Muscle layer of colon (tissue), 2 donors: ENCODE measurements around the gene C10orf88.

ENCODE experiments used
- H3K27ac ChIP-seq: one replicate; pipeline ENCODE4 v1.7.0; 2013; ENCODE audit warnings: low read depth, mild to moderate bottlenecking, low read length, moderate library complexity
- H3K27me3 ChIP-seq, 2 donors: one replicate each; pipeline ENCODE4 v1.7.0; 2013; ENCODE audit warnings: low read length in 2 of 2, mild to moderate bottlenecking in 2 of 2; ENCODE audit not compliant: insufficient read depth in 2 of 2, control insufficient read depth in 1 of 2
- H3K36me3 ChIP-seq: one replicate; pipeline ENCODE4 v1.7.0; 2013; ENCODE audit warnings: mild to moderate bottlenecking, low read length; ENCODE audit not compliant: insufficient read depth
- H3K4me1 ChIP-seq: one replicate; pipeline ENCODE4 v1.7.0; 2013; ENCODE audit warnings: mild to moderate bottlenecking, low read length; ENCODE audit not compliant: insufficient read depth
- H3K4me3 ChIP-seq, 2 donors: one replicate each; pipeline ENCODE4 v1.7.0; 2013; ENCODE audit warnings: low read length in 2 of 2, low read depth in 1 of 2, mild to moderate bottlenecking in 1 of 2, moderate library complexity in 1 of 2
- H3K9ac ChIP-seq: one replicate; pipeline ENCODE4 v1.7.0; 2013; ENCODE audit warnings: low read length
- H3K9me3 ChIP-seq: one replicate; pipeline ENCODE4 v1.7.0; 2013; ENCODE audit warnings: mild to moderate bottlenecking, low read length
- donor health status: abdominal sarcoma.
- donor health status: Adenocarcinoma of cecum.

Gene C10orf88

GRCh38 chr10:122953902-122954730, at the start of gene C10orf88:
C10orf88 (minus strand) TSS chr10:122954227; CDS start chr10:122954178, 49 bp downstream.
- Histone ChIP-seq H3K36me3 (no peaks in the 10 kb centered on the region), H3K27me3 (no peaks in the 10 kb centered on the region), H3K4me1 (peaks cover 3% of the 10 kb centered on the region), H3K4me3 (peak within 1 kb of the TSS; percentile 68 to 76), H3K9me3 (no peaks in the 10 kb centered on the region), H3K9ac (no peak within 1 kb of the TSS), H3K27ac (peak within 1 kb of the TSS; percentile 25)

DNA sequence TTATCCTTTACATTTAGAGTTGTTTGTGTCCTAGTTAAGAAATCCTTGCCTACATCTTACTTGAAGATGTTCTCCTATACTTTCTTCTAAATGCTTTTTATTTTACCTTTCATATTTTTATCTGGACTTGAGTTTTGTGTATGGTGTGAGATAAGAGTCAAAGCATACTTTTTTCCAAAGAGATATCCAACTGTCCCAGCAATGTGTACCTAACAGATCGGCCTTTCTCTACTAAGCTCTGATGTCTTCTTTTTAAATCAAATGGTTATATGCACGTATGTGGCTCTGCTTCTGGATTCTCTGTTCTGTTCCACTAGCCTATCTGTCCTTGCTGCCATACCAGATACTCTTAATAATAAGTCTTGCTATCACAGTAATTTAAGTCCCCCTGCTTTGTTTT, 47.3 kb upstream of the C10orf88 start:
- no peaks in the 10 kb centered on the region for H3K27me3 ChIP-seq
- H3K4me1 ChIP-seq: peaks cover 8% of the 10 kb centered on the region
- peaks cover 18% of the 10 kb centered on the region for H3K36me3 ChIP-seq
- no peak overlapping the region for H3K27ac ChIP-seq
- no peaks in the 10 kb centered on the region for H3K9me3 ChIP-seq
- H3K4me3 ChIP-seq: no peak overlapping the region
- H3K9ac ChIP-seq: no peak overlapping the region

DNA sequence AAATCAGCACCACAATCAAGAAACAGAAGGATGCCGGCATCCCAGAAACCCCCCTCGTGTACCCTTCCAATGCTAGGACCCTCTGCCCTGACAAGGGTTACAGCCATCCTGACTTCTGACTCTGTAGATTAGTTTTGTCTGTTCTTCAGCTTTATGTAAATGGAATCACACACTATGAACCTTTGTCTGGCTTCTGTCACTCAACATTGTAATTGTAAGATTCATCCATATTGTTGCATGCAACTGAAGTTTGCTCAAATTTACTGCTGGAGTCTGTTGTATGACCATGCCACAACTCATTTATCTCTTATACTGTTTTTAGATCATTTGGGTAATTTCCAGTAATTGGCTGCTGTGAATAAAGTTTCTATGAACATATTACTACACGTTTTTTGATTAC, 46.1 kb upstream of the C10orf88 start:
- Histone ChIP-seq H3K36me3 (peaks cover 29% of the 10 kb centered on the region), H3K9me3 (no peaks in the 10 kb centered on the region), H3K4me3 (no peak overlapping the region), H3K27ac (no peak overlapping the region), H3K27me3 (no peaks in the 10 kb centered on the region), H3K4me1 (peaks cover 5% of the 10 kb centered on the region), H3K9ac (no peak overlapping the region)

GRCh38 chr10:122999347-122999746, 45.3 kb upstream of the C10orf88 start:
- H3K4me3 ChIP-seq: no peak overlapping the region
- H3K9ac ChIP-seq: no peak overlapping the region
- no peaks in the 10 kb centered on the region for H3K27me3 ChIP-seq
- peaks cover 5% of the 10 kb centered on the region for H3K4me1 ChIP-seq
- no peaks in the 10 kb centered on the region for H3K9me3 ChIP-seq
- H3K27ac ChIP-seq: no peak overlapping the region
- peaks cover 33% of the 10 kb centered on the region for H3K36me3 ChIP-seq

GRCh38 chr10:122998934-122999333, 44.9 kb upstream of the C10orf88 start:
- Histone ChIP-seq H3K27ac (no peak overlapping the region), H3K4me3 (no peak overlapping the region), H3K9ac (no peak overlapping the region), H3K9me3 (no peaks in the 10 kb centered on the region), H3K4me1 (peaks cover 5% of the 10 kb centered on the region), H3K36me3 (peaks cover 37% of the 10 kb centered on the region), H3K27me3 (no peaks in the 10 kb centered on the region)

DNA sequence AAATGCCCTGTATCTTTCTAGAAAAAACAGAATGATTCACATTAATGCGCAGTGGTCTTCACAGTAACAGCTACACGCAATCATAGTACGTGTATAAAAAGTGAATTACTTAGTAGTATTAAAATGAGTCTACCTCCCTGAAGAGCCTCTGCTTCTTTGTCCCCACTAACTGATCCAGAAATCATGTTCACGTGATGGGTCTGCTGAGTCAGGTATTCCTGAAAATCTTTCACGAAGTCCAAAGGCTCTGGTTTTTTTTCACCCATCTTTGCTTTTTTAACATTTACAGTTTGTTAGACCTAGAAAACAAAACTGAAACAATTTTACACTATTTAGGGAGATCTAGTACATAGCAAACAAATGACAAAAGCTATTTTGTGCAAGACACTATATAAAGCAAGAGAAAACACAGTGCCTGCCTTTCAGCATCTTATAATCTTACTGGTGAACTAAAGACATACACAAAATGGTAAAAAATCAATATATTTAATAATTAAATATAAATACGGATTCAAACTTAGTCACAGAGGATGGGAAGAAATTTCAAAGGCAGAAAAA, 44.4 kb upstream of the C10orf88 start:
- H3K27me3 ChIP-seq: no peaks in the 10 kb centered on the region
- H3K36me3 ChIP-seq: peaks cover 42% of the 10 kb centered on the region
- no peak overlapping the region for H3K4me3 ChIP-seq
- H3K27ac ChIP-seq: no peak overlapping the region
- H3K9me3 ChIP-seq: no peaks in the 10 kb centered on the region
- no peak overlapping the region for H3K9ac ChIP-seq
- H3K4me1 ChIP-seq: peaks cover 5% of the 10 kb centered on the region

DNA sequence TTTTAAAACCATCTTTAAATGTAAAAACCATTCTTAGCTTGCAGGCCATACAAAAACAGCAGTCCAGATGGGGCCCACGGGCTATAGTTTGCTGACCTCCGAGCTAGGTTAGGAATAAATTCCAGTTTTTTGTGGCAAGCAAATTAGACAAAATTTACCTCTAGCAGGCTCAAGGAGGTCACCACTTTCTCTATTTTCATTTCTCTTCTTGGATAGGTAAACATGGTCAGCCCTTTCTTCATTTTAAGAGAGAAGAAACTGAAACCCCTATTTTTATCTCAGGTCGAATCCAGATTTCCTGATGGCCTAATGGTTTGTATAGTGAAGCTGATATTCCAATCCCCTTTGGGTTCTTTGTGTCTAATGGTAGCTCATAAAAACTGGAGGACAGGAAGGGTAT, 43.8 kb upstream of the C10orf88 start:
- Histone ChIP-seq H3K27me3 (no peaks in the 10 kb centered on the region), H3K9me3 (no peaks in the 10 kb centered on the region), H3K4me3 (no peak overlapping the region), H3K36me3 (peaks cover 42% of the 10 kb centered on the region), H3K27ac (no peak overlapping the region), H3K9ac (no peak overlapping the region), H3K4me1 (peaks cover 5% of the 10 kb centered on the region)

DNA sequence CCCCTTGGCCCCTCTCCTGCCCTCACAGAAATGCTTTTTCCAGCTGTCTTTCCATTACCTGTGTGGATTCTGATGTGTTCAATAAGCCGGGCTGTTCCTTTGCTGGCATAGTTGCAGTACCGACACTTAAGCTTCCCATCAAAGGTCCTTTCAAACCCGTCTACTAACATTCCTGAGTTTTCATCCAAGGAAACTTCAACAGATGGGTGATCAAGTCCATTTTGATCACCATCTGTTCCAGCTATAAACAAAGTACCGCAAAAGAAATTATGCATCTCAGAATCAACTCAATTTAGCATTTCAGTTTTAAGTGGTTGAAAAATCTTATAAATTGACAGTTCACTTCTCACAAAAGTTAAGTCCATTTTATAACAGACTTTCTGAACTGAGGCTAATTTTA, 41.9 kb upstream of the C10orf88 start:
- Histone ChIP-seq H3K9me3 (no peaks in the 10 kb centered on the region), H3K36me3 (peaks cover 46% of the 10 kb centered on the region), H3K4me3 (no peak overlapping the region), H3K27me3 (no peaks in the 10 kb centered on the region), H3K9ac (no peak overlapping the region), H3K27ac (no peak overlapping the region), H3K4me1 (peaks cover 5% of the 10 kb centered on the region)

DNA sequence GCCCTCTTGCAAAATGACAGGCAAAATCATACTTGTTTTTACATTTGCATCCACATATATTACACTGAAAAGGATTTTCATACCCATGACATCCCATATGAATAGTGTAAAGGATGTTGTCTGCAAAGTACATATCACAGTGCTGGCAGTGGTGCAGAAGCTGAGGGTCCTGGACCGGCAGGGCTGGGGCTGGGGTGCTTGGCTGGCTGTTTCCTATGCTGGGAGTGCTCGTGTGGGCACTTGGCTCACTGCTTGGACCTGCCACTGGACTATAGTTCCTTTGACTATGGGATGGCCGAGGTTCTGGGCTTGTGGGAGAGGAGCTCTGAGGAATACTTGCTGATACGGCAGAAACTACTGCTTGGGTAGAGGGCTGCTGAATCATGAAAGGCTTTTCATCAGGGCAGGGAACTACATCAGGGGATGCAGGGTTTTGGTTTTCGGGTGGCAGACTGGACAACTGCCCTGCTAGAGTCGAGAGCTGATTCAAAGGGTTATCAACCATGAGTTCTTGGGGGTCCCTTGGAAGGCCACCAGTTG, 39.8 kb upstream of the C10orf88 start:
- H3K4me1 ChIP-seq: no peaks in the 10 kb centered on the region
- H3K4me3 ChIP-seq: no peak overlapping the region
- H3K27ac ChIP-seq: no peak overlapping the region
- H3K27me3 ChIP-seq: no peaks in the 10 kb centered on the region
- peaks cover 46% of the 10 kb centered on the region for H3K36me3 ChIP-seq
- no peak overlapping the region for H3K9ac ChIP-seq
- H3K9me3 ChIP-seq: no peaks in the 10 kb centered on the region

DNA sequence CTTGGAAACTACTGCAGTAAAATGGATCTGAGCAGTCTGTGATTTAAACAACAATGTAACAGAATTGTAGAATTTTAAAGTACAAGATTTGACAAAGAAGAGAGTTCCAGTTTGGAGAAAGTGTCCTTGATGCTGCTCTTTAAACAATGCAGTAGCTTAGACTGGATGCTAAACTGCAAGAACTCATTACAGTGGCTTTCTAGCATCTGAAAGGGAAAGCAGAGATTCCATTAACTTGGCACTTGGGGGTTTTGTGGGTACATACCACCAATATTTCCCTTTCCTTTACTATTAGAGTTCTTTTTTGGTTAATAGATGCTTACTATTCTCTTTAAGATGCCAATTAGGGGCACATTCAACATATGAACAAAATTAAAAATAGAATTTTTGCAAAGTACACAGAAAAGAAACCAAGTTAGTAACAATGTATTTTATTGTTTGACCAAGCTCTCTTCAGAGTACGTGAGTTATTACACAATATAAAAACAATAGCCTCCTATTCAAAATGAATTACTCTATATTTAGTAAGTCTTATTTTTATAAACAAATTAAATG, 38.1 kb upstream of the C10orf88 start:
- no peaks in the 10 kb centered on the region for H3K9me3 ChIP-seq
- no peaks in the 10 kb centered on the region for H3K4me1 ChIP-seq
- no peak overlapping the region for H3K4me3 ChIP-seq
- no peaks in the 10 kb centered on the region for H3K27me3 ChIP-seq
- no peak overlapping the region for H3K9ac ChIP-seq
- H3K36me3 ChIP-seq: peaks cover 34% of the 10 kb centered on the region
- H3K27ac ChIP-seq: no peak overlapping the region

GRCh38 chr10:122990278-122990677, 36.3 kb upstream of the C10orf88 start:
- Histone ChIP-seq H3K4me1 (no peaks in the 10 kb centered on the region), H3K4me3 (no peak overlapping the region), H3K9me3 (no peaks in the 10 kb centered on the region), H3K27ac (no peak overlapping the region), H3K36me3 (peaks cover 18% of the 10 kb centered on the region), H3K27me3 (no peaks in the 10 kb centered on the region), H3K9ac (no peak overlapping the region)
